Measurements from ENCODE around the gene AKNAD1. TPM values are rescaled to one million over a fixed set of nuclear protein-coding genes. Genes with fewer than 3 reads are reported as not detected.

Gene AKNAD1
- total and polyA plus RNA-seq, 2 of the 13 experiments (the other 11 are each of a cell fraction or from before 2014, with no cell fraction given), result not detected

GRCh38 chr1:108841703-108842102, 15.2 kb downstream of the AKNAD1 start:
- Histone ChIP-seq H2AFZ (ENCODE audit: low read length) (no peak overlapping the region), H3K9ac (ENCODE audit: insufficient read depth, low read depth, low read length) (no peak overlapping the region), H3K36me3 (replicated peaks in 1 of 2; ENCODE audit: control insufficient read depth in 1 of 2, insufficient read depth in 2 of 2, low read length in 2 of 2) (no peaks in the 10 kb centered on the region), H3K4me1 (ENCODE audit: insufficient read depth, low read length) (no peaks in the 10 kb centered on the region), H3K9me3 (ENCODE audit: low read length) (no peaks in the 10 kb centered on the region), H3K4me3 (replicated peaks in 1 of 3; ENCODE audit: insufficient read depth in 1 of 3, low read depth in 2 of 3, low read length in 3 of 3) (no peak overlapping the region), H4K20me1 (ENCODE audit: insufficient read depth, low read length) (no peaks in the 10 kb centered on the region), H3K4me2 (ENCODE audit: low read depth, low read length) (no peak overlapping the region), H3K79me2 (ENCODE audit: insufficient read depth, low read length) (no peaks in the 10 kb centered on the region), H3K27ac (ENCODE audit: extremely low read length, insufficient read depth, low read length) (no peak overlapping the region), H3K27me3 (ENCODE audit: control insufficient read depth in 1 of 2, insufficient read depth in 2 of 2, low read length in 2 of 2) (peaks cover 0 to 6% of the 10 kb centered on the region in 2 experiments; a peak in 1 of 5 replicates)
- DNase-seq (ENCODE audit: low spot score) (no peak), FAIRE-seq (no peak), ATAC-seq (no peak)
- in situ Hi-C loops (cut with HindIII; ENCODE audit: extremely low pct_ligation_motif_present, low pct_unique_long_range_greater_than_20kb), result no loop called here
- intact Hi-C loops (cut with micrococcal nuclease; ENCODE audit: unreplicated experiment), result no loop called here
- TF ChIP-seq RFX1 (IDR thresholded peaks at IDR 0.05) (no peak), PLRG1 (conservative IDR thresholded peaks at IDR 0.05) (no peak), PTBP1 (IDR thresholded peaks at IDR 0.05; ENCODE audit: low read depth, low read length, poor library complexity, severe bottlenecking) (no peak), SATB2 (CRISPR knock-in tag; IDR thresholded peaks at IDR 0.05) (no peak), TFE3 (CRISPR knock-in tag; IDR thresholded peaks at IDR 0.05) (no peak), ZSCAN31 (CRISPR knock-in tag; IDR thresholded peaks at IDR 0.05; ENCODE audit: low read depth) (no peak), ZNF326 (CRISPR knock-in tag; IDR thresholded peaks at IDR 0.05; ENCODE audit: borderline replicate concordance) (no peak), LBX2 (CRISPR knock-in tag; IDR thresholded peaks at IDR 0.05; ENCODE audit: borderline replicate concordance) (no peak), SOX6 (IDR thresholded peaks at IDR 0.05) (no peak), SOX6 (CRISPR knock-in tag; IDR thresholded peaks at IDR 0.05) (no peak), ZNF777 (CRISPR knock-in tag; IDR thresholded peaks at IDR 0.05) (no peak), NFE2 (CRISPR knock-in tag; IDR thresholded peaks at IDR 0.05) (no peak), ZNF34 (CRISPR knock-in tag; IDR thresholded peaks at IDR 0.05; ENCODE audit: borderline replicate concordance) (no peak)
- BruUV-seq (replicated peaks), result no TSS peak
- ChIA-PET CTCF (ENCODE audit: low intra/inter-chr PET ratio, low total read pairs) (no interaction called here), POLR2A (no interaction called here)
- WGBS (ENCODE audit: low lambda C conversion rate), result no CpG with 5 or more reads among the region's 1 CpG
